Brain microvascular endothelial cell (primary cell): Measurements from ENCODE around the gene DLG2.

Experiments used
- DNase-seq: peaks from one replicate; pipeline ENCODE4 v3.0.0-alpha.2; 2020
- H3K27ac ChIP-seq: fragments of 250-450 bp; sonication (Bioruptor Pico); 2 replicates; pipeline ENCODE4 v1.5.1; 2020; ENCODE audit warnings: mild to moderate bottlenecking, moderate library complexity
- H3K27me3 ChIP-seq: fragments of 250-450 bp; sonication (Bioruptor Pico); replicated peaks from 2 replicates; pipeline ENCODE4 v1.5.1; 2020; ENCODE audit warnings: mild to moderate bottlenecking
- H3K36me3 ChIP-seq: fragments of 250-450 bp; sonication (Bioruptor Pico); replicated peaks from 2 replicates; pipeline ENCODE4 v1.5.1; 2020; ENCODE audit warnings: mild to moderate bottlenecking
- H3K4me3 ChIP-seq: 2 replicates; pipeline ENCODE4 v1.5.1; 2011; ENCODE audit warnings: low read depth, mild to moderate bottlenecking, control low read depth, low read length, moderate library complexity
- CTCF ChIP-seq: IDR thresholded peaks from 2 replicates; pipeline ENCODE4 v1.5.1; 2011; ENCODE audit warnings: low read depth, mild to moderate bottlenecking, moderate library complexity, low read length, control low read depth, inconsistent platforms; ENCODE audit errors: missing control alignments
- in situ Hi-C: cut with HindIII; loops from 2 replicates; pipeline ENCODE4 v1.10.0; 2017; ENCODE audit warnings: low sequenced_read_pairs, low pct_ligation_motif_present

Gene DLG2

GRCh38 chr11:83728281-83728680, 1898.9 kb downstream of the DLG2 start:
- no peaks in the 10 kb centered on the region for H3K36me3 ChIP-seq
- H3K27me3 ChIP-seq, result peaks cover 2% of the 10 kb centered on the region
- no peak overlapping the region for H3K27ac ChIP-seq
- DNase-seq, result no peak
- TF ChIP-seq CTCF, result no peak
- in situ Hi-C loops, result no loop called here
- no peak overlapping the region for H3K4me3 ChIP-seq

- Histone ChIP-seq H3K4me3 (no peak overlapping the region), H3K27ac (no peak overlapping the region), H3K36me3 (no peaks in the 10 kb centered on the region), H3K27me3 (peaks cover 2% of the 10 kb centered on the region)
- in situ Hi-C loops, result no loop called here
- no peak for DNase-seq
- no peak for TF ChIP-seq CTCF
Measured at GRCh38 chr11:83727251-83727650, 1899.9 kb downstream of the DLG2 start.

- no peak for TF ChIP-seq CTCF
- in situ Hi-C loops, result no loop called here
- no peak for DNase-seq
Measured at GRCh38 chr11:83726316-83726715, 1900.8 kb downstream of the DLG2 start.

GRCh38 chr11:83725728-83726127, 1901.4 kb downstream of the DLG2 start:
- H3K27me3 ChIP-seq, result peaks cover 2% of the 10 kb centered on the region
- TF ChIP-seq CTCF, result no peak
- H3K27ac ChIP-seq, result no peak overlapping the region
- no peak overlapping the region for H3K4me3 ChIP-seq
- DNase-seq, result no peak
- in situ Hi-C loops, result no loop called here
- no peaks in the 10 kb centered on the region for H3K36me3 ChIP-seq

More at GRCh38 chr11:83726316-83726715, 1900.8 kb downstream of the DLG2 start:
- H3K27ac ChIP-seq, result no peak overlapping the region
- peaks cover 2% of the 10 kb centered on the region for H3K27me3 ChIP-seq
- H3K36me3 ChIP-seq, result no peaks in the 10 kb centered on the region
- no peak overlapping the region for H3K4me3 ChIP-seq

- Histone ChIP-seq H3K36me3 (no peaks in the 10 kb centered on the region), H3K27me3 (peaks cover 2% of the 10 kb centered on the region), H3K4me3 (no peak overlapping the region), H3K27ac (no peak overlapping the region)
- in situ Hi-C loops, result no loop called here
- TF ChIP-seq CTCF, result no peak
- no peak for DNase-seq
Measured at GRCh38 chr11:83725269-83725560, 1901.9 kb downstream of the DLG2 start.

GRCh38 chr11:83723999-83724398, 1903.1 kb downstream of the DLG2 start:
- H3K27me3 ChIP-seq, result peaks cover 2% of the 10 kb centered on the region
- peak; percentile 54 for DNase-seq
- no peak overlapping the region for H3K27ac ChIP-seq
- in situ Hi-C loops, result no loop called here
- H3K36me3 ChIP-seq, result no peaks in the 10 kb centered on the region
- H3K4me3 ChIP-seq, result peak overlapping the region; percentile 24
- peak; percentile 45 for TF ChIP-seq CTCF
